ENCODE data around the gene SSBP3.

Gene SSBP3

GRCh38 chr1:54282101-54282847 lies 123.9 kb downstream of the SSBP3 start:
- DNase-seq (ENCODE audit: low read depth) = no peak

GRCh38 chr1:54280651-54281050 lies 125.5 kb downstream of the SSBP3 start:
- DNase-seq (ENCODE audit: low read depth) = no peak

GRCh38 chr1:54279457-54279856 lies 126.7 kb downstream of the SSBP3 start:
- DNase-seq (ENCODE audit: low read depth) = no peak

GRCh38 chr1:54278941-54279422 lies 127.2 kb downstream of the SSBP3 start:
- no peak for DNase-seq (ENCODE audit: low read depth)

- no peak for DNase-seq (ENCODE audit: low read depth)
Observed at GRCh38 chr1:54277451-54278341, 128.5 kb downstream of the SSBP3 start.

GRCh38 chr1:54276617-54277450 lies 129.4 kb downstream of the SSBP3 start:
- DNase-seq (ENCODE audit: low read depth) = no peak

GRCh38 chr1:54275349-54275748 lies 130.8 kb downstream of the SSBP3 start:
- DNase-seq (ENCODE audit: low read depth) = no peak

- DNase-seq (ENCODE audit: low read depth) = no peak
Observed at GRCh38 chr1:54274881-54275280, 131.3 kb downstream of the SSBP3 start.

GRCh38 chr1:54274448-54274847 lies 131.7 kb downstream of the SSBP3 start:
- no peak for DNase-seq (ENCODE audit: low read depth)

- no peak for DNase-seq (ENCODE audit: low read depth)
Observed at GRCh38 chr1:54273795-54274163, 132.4 kb downstream of the SSBP3 start.

- no peak for DNase-seq (ENCODE audit: low read depth)
Observed at GRCh38 chr1:54273092-54273794, 133.0 kb downstream of the SSBP3 start.

GRCh38 chr1:54272772-54273091 lies 133.5 kb downstream of the SSBP3 start:
- DNase-seq (ENCODE audit: low read depth) = no peak

- DNase-seq (ENCODE audit: low read depth) = no peak
Observed at GRCh38 chr1:54272134-54272533, 134.1 kb downstream of the SSBP3 start.

GRCh38 chr1:54271341-54271740 lies 134.9 kb downstream of the SSBP3 start:
- no peak for DNase-seq (ENCODE audit: low read depth)

- DNase-seq (ENCODE audit: low read depth) = no peak
Observed at GRCh38 chr1:54270543-54270942, 135.7 kb downstream of the SSBP3 start.

- no peak for DNase-seq (ENCODE audit: low read depth)
Observed at GRCh38 chr1:54268762-54269297, 137.4 kb downstream of the SSBP3 start.

GRCh38 chr1:54267815-54268761 lies 138.1 kb downstream of the SSBP3 start:
- no peak for DNase-seq (ENCODE audit: low read depth)

GRCh38 chr1:54266908-54267307 lies 139.3 kb downstream of the SSBP3 start:
- DNase-seq (ENCODE audit: low read depth) = no peak

- DNase-seq (ENCODE audit: low read depth) = no peak
Observed at GRCh38 chr1:54266195-54266594, 140.0 kb downstream of the SSBP3 start.

- no peak for DNase-seq (ENCODE audit: low read depth)
Observed at GRCh38 chr1:54265659-54266058, 140.5 kb downstream of the SSBP3 start.
